Activated CD8-positive, alpha-beta T cell treated with anti-CD3 and anti-CD28 coated beads for 36 hours (primary cell): Measurements from ENCODE around the gene AP3B1. TPM values are rescaled to one million over a fixed set of nuclear protein-coding genes. Genes with fewer than 3 reads are reported as not detected.
"Not testable (repeated sequence)": the region's sequence is repeated elsewhere in the genome, so short reads cannot be mapped to it uniquely, and the experiment has no call there.

Source experiments
- ATAC-seq: fragments of 200-7000 bp; cut with Tn5 transposase; one replicate; pipeline ENCODE4 v1.10.0; 2021; ENCODE audit warnings: mild to moderate bottlenecking, moderate library complexity
- CTCF ChIA-PET: fragments of 350-600 bp; sonication (Branson Sonifier 250); formaldehyde crosslinking; loops from one replicate; lab custom pipeline; 2021; ENCODE audit warnings: antibody characterized with exemption; lab: Charles Lee
- POLR2A ChIA-PET: fragments of 350-600 bp; sonication (Branson Sonifier 250); formaldehyde crosslinking; loops from one replicate; lab custom pipeline; 2021; ENCODE audit warnings: antibody characterized with exemption; lab: Charles Lee
- DNase-seq: peaks from one replicate; pipeline ENCODE4 v3.0.0-alpha.2; 2020
- H3K27ac Mint-ChIP-seq: one replicate; pipeline ENCODE4 v1.8.0; 2021; ENCODE audit warnings: mild to moderate bottlenecking, mixed read lengths
- H3K27me3 Mint-ChIP-seq: one replicate; pipeline ENCODE4 v1.8.0; 2021; ENCODE audit warnings: mixed read lengths
- H3K36me3 Mint-ChIP-seq: one replicate; pipeline ENCODE4 v1.8.0; 2021; ENCODE audit warnings: low read depth, mixed read lengths
- H3K4me1 Mint-ChIP-seq: one replicate; pipeline ENCODE4 v1.8.0; 2021; ENCODE audit warnings: low read depth, mixed read lengths
- H3K4me3 Mint-ChIP-seq: one replicate; pipeline ENCODE4 v1.8.0; 2021; ENCODE audit warnings: mild to moderate bottlenecking, moderate library complexity, mixed read lengths
- H3K9me3 Mint-ChIP-seq: one replicate; pipeline ENCODE4 v1.8.0; 2021; ENCODE audit warnings: mixed read lengths
- intact Hi-C: fragments of 100-400 bp; cut with micrococcal nuclease; formaldehyde crosslinking; loops from one replicate; pipeline ENCODE4 v1.10.0; 2022
- total RNA-seq, 2 experiments: library from RNA; stranded (reverse); gene quantifications; one replicate each; pipeline ENCODE4 v1.2.3, GENCODE V29; 2021
- TF ChIP-seq, protein P1 (sequence below): fragments of 200-600 bp; IDR thresholded peaks from one replicate; pipeline ENCODE4 v1.8.0; 2022; ENCODE audit warnings: antibody characterized with exemption, mild to moderate bottlenecking

AP3B1 gene
- total RNA-seq, 2 experiments from 2014 or later, result 33.0 to 34.4 TPM

DNA sequence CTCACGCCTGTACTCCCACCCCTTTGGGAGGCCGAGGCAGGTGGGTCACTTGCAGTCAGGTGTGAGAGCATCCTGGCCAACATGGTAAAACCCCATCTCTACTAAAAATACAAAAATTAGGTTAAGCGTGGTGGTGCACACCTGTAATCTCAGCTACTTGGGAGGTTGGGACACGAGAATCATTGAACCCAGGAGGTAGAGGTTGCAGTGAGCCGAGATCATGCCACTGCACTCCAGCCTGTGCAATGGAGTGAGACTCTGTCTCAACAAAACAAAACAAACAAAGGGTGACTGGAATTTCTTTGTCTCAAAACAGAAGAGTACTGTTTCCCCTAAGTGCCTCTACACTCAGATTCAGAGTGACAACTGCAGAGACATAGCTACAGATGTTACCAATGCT lies 116.1 kb downstream of the AP3B1 start:
- peaks cover 50% of the 10 kb centered on the region for H3K36me3 Mint-ChIP-seq
- H3K27me3 Mint-ChIP-seq, result no peaks in the 10 kb centered on the region
- POLR2A ChIA-PET, result interaction anchor here (0.7 kb wide), 1 partner anchor 27 kb away, joined by 3 read pairs; no protein-coding TSS in a partner anchor
- H3K27ac Mint-ChIP-seq, result no peak overlapping the region
- ATAC-seq, result no peak
- TF ChIP-seq, protein P1, sequence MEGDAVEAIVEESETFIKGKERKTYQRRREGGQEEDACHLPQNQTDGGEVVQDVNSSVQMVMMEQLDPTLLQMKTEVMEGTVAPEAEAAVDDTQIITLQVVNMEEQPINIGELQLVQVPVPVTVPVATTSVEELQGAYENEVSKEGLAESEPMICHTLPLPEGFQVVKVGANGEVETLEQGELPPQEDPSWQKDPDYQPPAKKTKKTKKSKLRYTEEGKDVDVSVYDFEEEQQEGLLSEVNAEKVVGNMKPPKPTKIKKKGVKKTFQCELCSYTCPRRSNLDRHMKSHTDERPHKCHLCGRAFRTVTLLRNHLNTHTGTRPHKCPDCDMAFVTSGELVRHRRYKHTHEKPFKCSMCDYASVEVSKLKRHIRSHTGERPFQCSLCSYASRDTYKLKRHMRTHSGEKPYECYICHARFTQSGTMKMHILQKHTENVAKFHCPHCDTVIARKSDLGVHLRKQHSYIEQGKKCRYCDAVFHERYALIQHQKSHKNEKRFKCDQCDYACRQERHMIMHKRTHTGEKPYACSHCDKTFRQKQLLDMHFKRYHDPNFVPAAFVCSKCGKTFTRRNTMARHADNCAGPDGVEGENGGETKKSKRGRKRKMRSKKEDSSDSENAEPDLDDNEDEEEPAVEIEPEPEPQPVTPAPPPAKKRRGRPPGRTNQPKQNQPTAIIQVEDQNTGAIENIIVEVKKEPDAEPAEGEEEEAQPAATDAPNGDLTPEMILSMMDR, result no peak
- CTCF ChIA-PET, result no interaction called here
- intact Hi-C loops, result no loop called here
- no peaks in the 10 kb centered on the region for H3K9me3 Mint-ChIP-seq
- no peak overlapping the region for H3K4me3 Mint-ChIP-seq
- no peaks in the 10 kb centered on the region for H3K4me1 Mint-ChIP-seq
- DNase-seq, result no peak

DNA sequence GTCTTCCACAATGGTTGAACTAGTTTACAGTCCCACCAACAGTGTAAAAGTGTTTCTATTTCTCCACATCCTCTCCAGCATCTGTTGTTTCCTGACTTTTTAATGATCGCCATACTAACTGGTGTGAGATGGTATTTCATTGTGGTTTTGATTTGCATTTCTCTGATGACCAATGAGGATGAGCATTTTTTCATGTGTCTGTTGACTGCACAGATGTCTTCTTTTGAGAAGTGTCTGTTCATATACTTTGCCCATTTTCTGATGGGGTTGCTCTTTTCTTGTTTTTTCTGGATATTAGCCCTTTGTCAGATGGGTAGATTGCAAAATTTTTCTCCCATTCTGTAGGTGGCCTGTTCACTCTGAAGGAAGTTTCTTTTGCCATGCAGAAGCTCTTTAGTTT lies 124.2 kb downstream of the AP3B1 start:
- H3K4me1 Mint-ChIP-seq, DNase-seq, intact Hi-C loops, POLR2A ChIA-PET, CTCF ChIA-PET, ATAC-seq, H3K27me3 Mint-ChIP-seq, H3K4me3 Mint-ChIP-seq, H3K27ac Mint-ChIP-seq: not testable (repeated sequence)
- peaks cover 10% of the 10 kb centered on the region for H3K9me3 Mint-ChIP-seq
- peaks cover 73% of the 10 kb centered on the region for H3K36me3 Mint-ChIP-seq

DNA sequence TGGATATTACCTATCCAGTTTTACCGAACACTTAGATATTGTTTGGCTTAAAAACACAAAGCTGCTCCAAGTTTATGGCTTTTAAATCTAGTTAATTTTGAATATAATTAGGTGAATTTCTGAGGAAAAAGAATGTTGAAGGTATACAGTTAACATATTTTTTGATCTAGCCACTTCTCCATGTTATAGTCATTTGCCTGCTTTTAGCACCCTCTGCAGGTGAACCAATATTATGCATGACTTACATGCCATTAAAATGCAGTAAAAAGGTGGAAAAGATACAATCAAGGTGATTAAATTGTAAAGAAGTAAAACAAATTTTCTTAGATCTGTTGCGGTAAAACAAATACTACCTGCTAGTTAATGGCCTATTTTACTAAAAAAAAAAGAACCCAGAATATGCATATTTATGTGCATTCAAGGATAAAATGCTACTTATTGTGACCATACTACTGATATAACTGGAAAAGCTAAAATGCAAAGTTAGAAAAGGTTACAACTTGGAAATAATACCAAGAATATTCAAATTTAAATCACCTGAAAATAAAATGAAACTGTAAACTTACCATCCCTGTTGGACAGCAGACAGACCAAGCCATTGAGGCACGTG lies 132.1 kb downstream of the AP3B1 start:
- TF ChIP-seq, protein P1, result peak; percentile 57
- ChIA-PET POLR2A (no interaction called here), CTCF (no interaction called here)
- intact Hi-C loops, result no loop called here
- H3K36me3 Mint-ChIP-seq, result peaks cover 29% of the 10 kb centered on the region
- ATAC-seq (no peak), DNase-seq (no peak)
- no peak overlapping the region for H3K27ac Mint-ChIP-seq
- H3K9me3 Mint-ChIP-seq, result no peaks in the 10 kb centered on the region
- H3K4me1 Mint-ChIP-seq, result no peaks in the 10 kb centered on the region
- no peaks in the 10 kb centered on the region for H3K27me3 Mint-ChIP-seq
- H3K4me3 Mint-ChIP-seq, result no peak overlapping the region

DNA sequence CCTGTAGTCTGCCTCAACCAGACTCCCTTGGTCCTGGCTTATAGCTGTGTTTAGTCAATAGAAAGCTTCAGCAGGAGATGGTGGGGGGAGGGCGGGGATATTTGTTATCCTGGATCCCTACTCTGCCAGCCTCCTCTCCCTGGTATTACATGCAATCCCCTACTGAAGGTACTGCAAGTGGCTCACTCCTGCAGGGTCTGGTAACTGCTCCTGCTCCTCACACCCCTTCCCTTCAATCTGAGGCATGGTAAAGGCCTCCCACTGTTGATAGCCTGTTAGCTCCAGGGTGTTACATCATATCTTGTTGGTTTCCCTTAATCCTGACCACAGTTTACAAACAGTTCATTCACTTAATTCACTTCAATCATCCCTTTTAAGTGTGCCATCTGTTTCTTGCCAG lies 137.5 kb downstream of the AP3B1 start:
- no peaks in the 10 kb centered on the region for H3K4me1 Mint-ChIP-seq
- TF ChIP-seq, protein P1, result no peak
- no peaks in the 10 kb centered on the region for H3K27me3 Mint-ChIP-seq
- POLR2A ChIA-PET, result no interaction called here
- intact Hi-C loops, result no loop called here
- DNase-seq (no peak), ATAC-seq (no peak)
- H3K36me3 Mint-ChIP-seq, result peaks cover 53% of the 10 kb centered on the region
- H3K27ac Mint-ChIP-seq, result no peak overlapping the region
- H3K9me3 Mint-ChIP-seq, result peaks cover 2% of the 10 kb centered on the region
- no peak overlapping the region for H3K4me3 Mint-ChIP-seq
- CTCF ChIA-PET, result no interaction called here

DNA sequence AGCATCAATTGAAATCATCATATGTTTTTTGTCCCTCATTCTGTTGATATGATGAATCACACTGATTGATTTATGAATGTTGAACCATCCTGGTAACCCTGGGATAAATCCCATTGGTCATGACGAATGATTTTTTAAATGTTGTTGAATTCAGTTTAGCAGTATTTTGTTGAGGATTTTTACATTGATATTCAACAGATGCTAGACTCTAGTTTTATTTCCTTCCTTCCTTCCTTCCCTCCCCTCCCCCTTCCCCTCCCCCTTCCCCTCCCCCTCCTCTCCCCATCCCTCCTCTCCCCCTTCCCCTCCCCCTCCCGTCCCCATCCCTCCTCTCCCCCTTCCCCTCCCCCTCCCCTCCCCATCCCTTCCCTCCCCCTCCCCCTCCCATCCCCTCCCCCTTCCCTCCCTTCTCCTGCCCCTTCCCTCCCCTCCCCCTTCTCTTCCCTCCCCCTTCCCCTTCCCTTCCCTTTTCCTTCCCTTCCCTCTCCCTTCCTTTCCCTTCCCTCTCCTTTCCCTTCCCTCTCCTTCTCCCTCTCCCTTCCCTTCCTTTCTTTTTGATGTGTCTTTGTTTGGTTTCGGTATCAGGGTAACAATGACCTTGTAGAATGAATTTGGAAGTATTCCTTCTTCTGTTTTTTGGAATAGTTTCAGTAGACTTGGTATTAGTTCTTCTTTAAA lies 142.8 kb downstream of the AP3B1 start:
- Mint-ChIP-seq H3K36me3 (peaks cover 46% of the 10 kb centered on the region), H3K27ac (no peak overlapping the region), H3K27me3 (no peaks in the 10 kb centered on the region), H3K4me3 (no peak overlapping the region), H3K4me1 (no peaks in the 10 kb centered on the region), H3K9me3 (peaks cover 2% of the 10 kb centered on the region)
- DNase-seq (no peak), ATAC-seq (no peak)
- CTCF ChIA-PET, result no interaction called here
- POLR2A ChIA-PET, result no interaction called here
- intact Hi-C loops, result no loop called here
- TF ChIP-seq, protein P1, result no peak
